ENCODE results near the gene PMEPA1. TPM values are rescaled to one million over a fixed set of nuclear protein-coding genes. Genes with fewer than 3 reads are reported as not detected.

The PMEPA1 gene
- total and polyA plus RNA-seq, 2 experiments from 2014 or later, result 7.3 to 15.4 TPM

DNA sequence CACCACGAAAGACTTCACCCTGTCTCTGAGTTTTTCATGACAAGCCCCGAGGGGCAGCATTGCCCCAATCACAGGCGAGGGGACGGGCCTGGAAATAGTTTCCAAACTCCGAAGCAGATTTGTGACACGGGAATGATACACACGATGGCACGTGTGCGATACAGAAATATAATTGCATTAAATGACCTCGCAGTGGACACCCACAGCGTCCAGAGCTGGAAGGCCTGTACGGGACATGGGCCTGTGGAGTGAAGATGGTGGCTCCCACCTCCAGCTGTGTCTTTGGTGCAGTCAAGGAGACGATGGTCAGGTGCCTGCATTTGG lies 43.0 kb downstream of the PMEPA1 start (continued):
- TF ChIP-seq CREB1 (CRISPR knock-in tag; IDR thresholded peaks at IDR 0.05; ENCODE audit: low read depth), result no peak
- TF ChIP-seq EZH2phosphoT487 (IDR thresholded peaks at IDR 0.05; ENCODE audit: unreplicated experiment), result no peak
- TF ChIP-seq ZNF114 (CRISPR knock-in tag; IDR thresholded peaks at IDR 0.05), result no peak
- TF ChIP-seq, protein P1, sequence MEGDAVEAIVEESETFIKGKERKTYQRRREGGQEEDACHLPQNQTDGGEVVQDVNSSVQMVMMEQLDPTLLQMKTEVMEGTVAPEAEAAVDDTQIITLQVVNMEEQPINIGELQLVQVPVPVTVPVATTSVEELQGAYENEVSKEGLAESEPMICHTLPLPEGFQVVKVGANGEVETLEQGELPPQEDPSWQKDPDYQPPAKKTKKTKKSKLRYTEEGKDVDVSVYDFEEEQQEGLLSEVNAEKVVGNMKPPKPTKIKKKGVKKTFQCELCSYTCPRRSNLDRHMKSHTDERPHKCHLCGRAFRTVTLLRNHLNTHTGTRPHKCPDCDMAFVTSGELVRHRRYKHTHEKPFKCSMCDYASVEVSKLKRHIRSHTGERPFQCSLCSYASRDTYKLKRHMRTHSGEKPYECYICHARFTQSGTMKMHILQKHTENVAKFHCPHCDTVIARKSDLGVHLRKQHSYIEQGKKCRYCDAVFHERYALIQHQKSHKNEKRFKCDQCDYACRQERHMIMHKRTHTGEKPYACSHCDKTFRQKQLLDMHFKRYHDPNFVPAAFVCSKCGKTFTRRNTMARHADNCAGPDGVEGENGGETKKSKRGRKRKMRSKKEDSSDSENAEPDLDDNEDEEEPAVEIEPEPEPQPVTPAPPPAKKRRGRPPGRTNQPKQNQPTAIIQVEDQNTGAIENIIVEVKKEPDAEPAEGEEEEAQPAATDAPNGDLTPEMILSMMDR (conservative IDR thresholded peaks at IDR 0.05; ENCODE audit: low read depth in 2 of 2), result no peak
- no peak for TF ChIP-seq STAT1 (IDR thresholded peaks at IDR 0.05; ENCODE audit: unreplicated experiment)
- TF ChIP-seq ZNF331 (CRISPR knock-in tag; IDR thresholded peaks at IDR 0.05; ENCODE audit: low read depth), result no peak
- no peak for TF ChIP-seq EZH2 (IDR thresholded peaks at IDR 0.05; ENCODE audit: low read depth, unreplicated experiment)
- no peak for TF ChIP-seq ETS1 (IDR thresholded peaks at IDR 0.05)
- TF ChIP-seq, protein P2, sequence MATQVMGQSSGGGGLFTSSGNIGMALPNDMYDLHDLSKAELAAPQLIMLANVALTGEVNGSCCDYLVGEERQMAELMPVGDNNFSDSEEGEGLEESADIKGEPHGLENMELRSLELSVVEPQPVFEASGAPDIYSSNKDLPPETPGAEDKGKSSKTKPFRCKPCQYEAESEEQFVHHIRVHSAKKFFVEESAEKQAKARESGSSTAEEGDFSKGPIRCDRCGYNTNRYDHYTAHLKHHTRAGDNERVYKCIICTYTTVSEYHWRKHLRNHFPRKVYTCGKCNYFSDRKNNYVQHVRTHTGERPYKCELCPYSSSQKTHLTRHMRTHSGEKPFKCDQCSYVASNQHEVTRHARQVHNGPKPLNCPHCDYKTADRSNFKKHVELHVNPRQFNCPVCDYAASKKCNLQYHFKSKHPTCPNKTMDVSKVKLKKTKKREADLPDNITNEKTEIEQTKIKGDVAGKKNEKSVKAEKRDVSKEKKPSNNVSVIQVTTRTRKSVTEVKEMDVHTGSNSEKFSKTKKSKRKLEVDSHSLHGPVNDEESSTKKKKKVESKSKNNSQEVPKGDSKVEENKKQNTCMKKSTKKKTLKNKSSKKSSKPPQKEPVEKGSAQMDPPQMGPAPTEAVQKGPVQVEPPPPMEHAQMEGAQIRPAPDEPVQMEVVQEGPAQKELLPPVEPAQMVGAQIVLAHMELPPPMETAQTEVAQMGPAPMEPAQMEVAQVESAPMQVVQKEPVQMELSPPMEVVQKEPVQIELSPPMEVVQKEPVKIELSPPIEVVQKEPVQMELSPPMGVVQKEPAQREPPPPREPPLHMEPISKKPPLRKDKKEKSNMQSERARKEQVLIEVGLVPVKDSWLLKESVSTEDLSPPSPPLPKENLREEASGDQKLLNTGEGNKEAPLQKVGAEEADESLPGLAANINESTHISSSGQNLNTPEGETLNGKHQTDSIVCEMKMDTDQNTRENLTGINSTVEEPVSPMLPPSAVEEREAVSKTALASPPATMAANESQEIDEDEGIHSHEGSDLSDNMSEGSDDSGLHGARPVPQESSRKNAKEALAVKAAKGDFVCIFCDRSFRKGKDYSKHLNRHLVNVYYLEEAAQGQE (IDR thresholded peaks at IDR 0.05; ENCODE audit: unreplicated experiment), result no peak

DNA sequence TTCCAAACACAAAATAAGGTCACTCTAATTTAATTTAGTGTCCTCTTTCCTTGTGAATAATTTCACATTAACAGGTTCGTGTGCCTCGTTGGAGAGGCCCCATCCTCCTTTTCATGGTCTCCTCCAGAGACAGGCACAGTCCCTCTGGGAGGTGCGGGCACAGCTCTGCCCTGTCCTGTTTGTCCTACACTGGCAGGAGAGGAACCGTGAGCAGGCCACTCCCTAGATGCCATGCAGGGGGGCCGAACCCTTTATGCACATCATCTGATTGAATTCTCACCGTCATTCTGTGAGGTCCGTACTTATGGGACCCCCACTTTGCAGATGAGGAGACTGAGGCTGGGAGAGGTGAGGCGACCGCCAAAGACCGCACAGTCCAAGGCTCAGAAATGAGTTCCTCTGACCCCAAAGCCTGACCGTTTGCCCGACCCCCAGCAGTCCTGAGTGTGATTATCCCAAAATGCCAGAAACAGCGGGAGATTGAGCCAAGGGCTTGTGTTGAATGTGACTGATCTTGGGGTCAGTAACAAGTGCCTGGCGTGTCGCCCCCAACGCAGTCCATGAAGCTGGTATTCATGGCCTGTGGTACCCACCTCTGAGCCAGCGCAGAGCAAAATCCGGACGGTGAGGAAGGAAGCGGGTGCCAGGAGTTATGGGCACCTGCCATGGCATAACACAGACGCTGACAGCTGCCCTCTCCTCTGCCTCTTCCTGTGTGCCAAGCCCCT lies 43.5 kb downstream of the PMEPA1 start:
- Mint-ChIP-seq H3K9me3 (no peaks in the 10 kb centered on the region; the same call in 2 of the 3 replicates), H3K4me3 (no peak overlapping the region), H3K27ac (peak overlapping the region; percentile 27; the same call in 1 of the 2 replicates), H3K4me1 (peaks cover 51% of the 10 kb centered on the region), H3K36me3 (ENCODE audit: low read depth) (no peaks in the 10 kb centered on the region), H3K27me3 (ENCODE audit: insufficient read depth, low read depth, poor library complexity) (peaks cover 15% of the 10 kb centered on the region)
- DNase-seq (ENCODE audit: low spot score) (no peak), ATAC-seq (no peak)
- Histone ChIP-seq H3K4me3 (no peak overlapping the region), H4K20me1 (replicated peaks; ENCODE audit: insufficient read depth) (peaks cover 22% of the 10 kb centered on the region; the same call in 1 of the 2 replicates), H3K4me2 (no peak overlapping the region), H3K79me2 (replicated peaks; ENCODE audit: insufficient read depth) (peaks cover 87% of the 10 kb centered on the region), H3K27ac (ENCODE audit: low read depth) (no peak overlapping the region), H2AFZ (no peak overlapping the region), H3K27me3 (ENCODE audit: insufficient read depth) (no peaks in the 10 kb centered on the region), H3K9me2 (ENCODE audit: insufficient read depth) (no peaks in the 10 kb centered on the region), H3F3A (replicated peaks; ENCODE audit: low read depth) (no peaks in the 10 kb centered on the region), H3K4me1 (ENCODE audit: insufficient read depth) (peaks cover 15% of the 10 kb centered on the region), H3K36me3 (ENCODE audit: insufficient read depth) (no peaks in the 10 kb centered on the region)
- no peak for TF ChIP-seq ZNF331 (CRISPR knock-in tag; IDR thresholded peaks at IDR 0.05; ENCODE audit: low read depth)
- TF ChIP-seq, protein P1 (conservative IDR thresholded peaks at IDR 0.05; ENCODE audit: low read depth in 2 of 2), result no peak

Measured in GM23338 (cell line).